ENCODE results near the gene GPLD1.

- TF ChIP-seq CTCF (IDR thresholded peaks at IDR 0.05 in 8 of 11, conservative IDR thresholded peaks at IDR 0.05 in 3 of 11) (no peak), POLR2A (IDR thresholded peaks at IDR 0.05) (no peak), POLR2AphosphoS5 (IDR thresholded peaks at IDR 0.05) (no peak)
Observed at GRCh38 chr6:24446670-24447069, 42.7 kb downstream of the GPLD1 start.
